HepG2 (cell line): ENCODE results near the gene CYB5B. TPM values are rescaled to one million over a fixed set of nuclear protein-coding genes. Genes with fewer than 3 reads are reported as not detected.

ENCODE experiments used
- ERF ChIP-seq: IDR thresholded peaks from 2 replicates; pipeline ENCODE4 v1.6.1; 2018; ENCODE audit warnings: missing biosample characterization, missing genetic modification reagents
- FOSL2 ChIP-seq: sonication (generic); formaldehyde crosslinking; IDR thresholded peaks from 2 replicates; pipeline ENCODE4 v1.4.0; 2020; ENCODE audit warnings: missing genetic modification reagents
- FOXM1 ChIP-seq: sonication (generic); formaldehyde crosslinking; IDR thresholded peaks from 2 replicates; pipeline ENCODE4 v1.5.0; 2020; ENCODE audit warnings: missing genetic modification reagents
- GTF2F1 ChIP-seq: fragments of 150-350 bp; IDR thresholded peaks from 2 replicates; pipeline ENCODE4 v1.6.1; 2014; ENCODE audit warnings: low read length
- ISL2 ChIP-seq: sonication (generic); formaldehyde crosslinking; IDR thresholded peaks from 2 replicates; pipeline ENCODE4 v1.5.0; 2020; ENCODE audit warnings: missing genetic modification reagents
- KLF12 ChIP-seq: sonication (generic); formaldehyde crosslinking; IDR thresholded peaks from 2 replicates; pipeline ENCODE4 v1.4.0; 2020; ENCODE audit warnings: missing genetic modification reagents, borderline replicate concordance
- MATR3 ChIP-seq: sonication (generic); formaldehyde crosslinking; IDR thresholded peaks from 2 replicates; pipeline ENCODE4 v1.4.0; 2020; ENCODE audit warnings: missing genetic modification reagents
- NCOA2 ChIP-seq: sonication (generic); formaldehyde crosslinking; IDR thresholded peaks from 2 replicates; pipeline ENCODE4 v1.8.0; 2022; ENCODE audit warnings: inconsistent platforms
- PCBP1 ChIP-seq: fragments of 200-400 bp; formaldehyde crosslinking; IDR thresholded peaks from 2 replicates; pipeline ENCODE4 v1.6.1; 2017; ENCODE audit warnings: mild to moderate bottlenecking, low read depth, low read length, borderline replicate concordance
- RXRB ChIP-seq: IDR thresholded peaks from 2 replicates; pipeline ENCODE4 v1.6.1; 2016; ENCODE audit warnings: borderline replicate concordance, missing genetic modification reagents, missing compliant biosample characterization
- SPEN ChIP-seq: sonication (generic); formaldehyde crosslinking; IDR thresholded peaks from 2 replicates; pipeline ENCODE4 v1.5.1; 2020; ENCODE audit warnings: low read depth, mild to moderate bottlenecking, missing genetic modification reagents
- SRY ChIP-seq: sonication (generic); formaldehyde crosslinking; IDR thresholded peaks from 2 replicates; pipeline ENCODE4 v1.8.0; 2022; ENCODE audit warnings: mild to moderate bottlenecking, missing genetic modification reagents
- ZNF207 ChIP-seq: fragments of 450-650 bp; IDR thresholded peaks from 2 replicates; pipeline ENCODE4 v1.6.1; 2016; ENCODE audit warnings: antibody characterized with exemption, borderline replicate concordance
- ZNF891 ChIP-seq: sonication (generic); formaldehyde crosslinking; IDR thresholded peaks from 2 replicates; pipeline ENCODE4 v1.5.0; 2020; ENCODE audit warnings: mild to moderate bottlenecking, missing genetic modification reagents
- polyA plus RNA-seq, 8 experiments: library from polyadenylated mRNA; depleted of rRNA in 3 of 8; stranded (reverse) in 7 of 8; unstranded in 1 of 8; fragments of >200 nt; fragmentation: Illumina TruSeq in 4 of 8; extraction: Trizol in 4 of 8; gene quantifications; 2 replicates each; pipeline versions ENCODE4 v1.2.1 to v1.2.3, GENCODE V29; 2011 to 2016; ENCODE audit warnings: low read depth in 4 of 8, missing spikeins in 1 of 8, mixed read lengths in 1 of 8; ENCODE audit not compliant: insufficient read depth in 1 of 8
- total RNA-seq, 5 experiments: library from RNA; depleted of rRNA; stranded (reverse); fragments of >200 nt; fragmentation: Illumina TruSeq; extraction: Trizol; gene quantifications; 2 replicates each; pipeline ENCODE4 v1.2.3, GENCODE V29; 2016; ENCODE audit warnings: low read depth in 1 of 5
- TF ChIP-seq, protein P1 (sequence below): sonication (generic); formaldehyde crosslinking; IDR thresholded peaks from 2 replicates; pipeline ENCODE4 v1.9.0; 2022; ENCODE audit warnings: missing genetic modification reagents, mild to moderate bottlenecking, borderline replicate concordance
- TF ChIP-seq, protein P2 (sequence below): sonication (generic); formaldehyde crosslinking; IDR thresholded peaks from 2 replicates; pipeline ENCODE4 v1.5.0; 2020; ENCODE audit warnings: missing genetic modification reagents, mild to moderate bottlenecking, borderline replicate concordance
- TF ChIP-seq, protein P3 (sequence below): sonication (generic); formaldehyde crosslinking; IDR thresholded peaks from 2 replicates; pipeline ENCODE4 v1.9.0; 2021; ENCODE audit warnings: missing genetic modification reagents, mild to moderate bottlenecking, borderline replicate concordance
- TF ChIP-seq, protein P4 (sequence below): sonication (generic); formaldehyde crosslinking; IDR thresholded peaks from 2 replicates; pipeline ENCODE4 v1.8.0; 2022; ENCODE audit warnings: missing genetic modification reagents, mild to moderate bottlenecking, inconsistent platforms, borderline replicate concordance
- TF ChIP-seq, protein P5 (sequence below): sonication (generic); formaldehyde crosslinking; IDR thresholded peaks from 2 replicates; pipeline ENCODE4 v1.5.0; 2020; ENCODE audit warnings: missing genetic modification reagents
- TF ChIP-seq, protein P6 (sequence below): fragments of 450-650 bp; IDR thresholded peaks from 2 replicates; pipeline ENCODE4 v1.6.1; 2016

The CYB5B gene
- total and polyA plus RNA-seq, 2 of the 13 experiments (the other 11 are each of a cell fraction or from before 2014, with no cell fraction given) = 234 to 432 TPM

DNA sequence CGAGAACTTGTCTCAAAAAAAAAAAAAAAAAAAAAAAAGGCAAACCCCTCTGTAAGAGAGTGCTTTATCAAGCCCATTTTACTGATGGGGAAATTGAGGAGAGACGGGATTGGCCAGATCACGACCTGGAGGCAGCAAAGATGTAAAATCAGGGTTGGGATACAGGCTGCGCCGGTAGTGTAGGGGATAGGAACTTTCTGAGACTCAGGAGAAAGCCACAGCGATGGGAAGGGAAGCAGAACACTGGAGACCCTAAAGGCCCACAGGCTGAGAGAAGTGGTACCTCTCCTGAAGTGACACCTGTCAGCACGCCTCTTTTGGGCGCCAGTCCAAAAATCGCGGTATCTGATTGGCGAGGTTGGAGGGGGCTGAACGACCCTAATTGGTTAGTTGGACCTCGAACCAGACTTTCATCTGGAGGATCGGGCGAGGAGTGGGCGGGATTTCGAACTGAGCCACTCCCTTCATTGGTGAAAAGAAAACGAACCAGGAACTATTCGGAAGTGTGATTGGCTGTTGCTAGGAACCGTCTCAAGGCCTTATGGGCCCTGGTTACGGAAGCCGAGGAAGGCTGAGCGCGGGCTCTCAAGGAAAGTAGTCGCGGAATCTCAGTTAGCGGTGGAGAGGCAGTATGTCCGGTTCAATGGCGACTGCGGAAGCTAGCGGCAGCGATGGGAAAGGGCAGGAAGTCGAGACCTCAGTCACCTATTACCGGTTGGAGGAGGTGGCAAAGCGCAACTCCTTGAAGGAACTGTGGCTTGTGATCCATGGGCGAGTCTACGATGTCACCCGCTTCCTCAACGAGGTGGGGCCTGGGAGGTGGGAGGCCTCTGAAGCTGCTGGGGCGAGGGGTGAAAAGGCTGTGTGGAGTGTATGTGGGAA is at the start of gene CYB5B (continued):
- 0 out of 2 replicates have a peak, but pooled peaks have one; percentile 90 for TF ChIP-seq SRY
- no peak for TF ChIP-seq ZNF207
- 0 out of 2 replicates have a peak, but pooled peaks have one; percentile 20 for TF ChIP-seq FOSL2 (CRISPR knock-in tag)
- TF ChIP-seq NCOA2 (CRISPR knock-in tag) = no peak; the same call in 1 of the 2 replicates
- TF ChIP-seq ZNF891 (CRISPR knock-in tag) = peak; percentile 88
- TF ChIP-seq FOXM1 = no peak
- TF ChIP-seq PCBP1 = no peak
- peak; percentile 39 for TF ChIP-seq RXRB (CRISPR knock-in tag)
- TF ChIP-seq, protein P1, sequence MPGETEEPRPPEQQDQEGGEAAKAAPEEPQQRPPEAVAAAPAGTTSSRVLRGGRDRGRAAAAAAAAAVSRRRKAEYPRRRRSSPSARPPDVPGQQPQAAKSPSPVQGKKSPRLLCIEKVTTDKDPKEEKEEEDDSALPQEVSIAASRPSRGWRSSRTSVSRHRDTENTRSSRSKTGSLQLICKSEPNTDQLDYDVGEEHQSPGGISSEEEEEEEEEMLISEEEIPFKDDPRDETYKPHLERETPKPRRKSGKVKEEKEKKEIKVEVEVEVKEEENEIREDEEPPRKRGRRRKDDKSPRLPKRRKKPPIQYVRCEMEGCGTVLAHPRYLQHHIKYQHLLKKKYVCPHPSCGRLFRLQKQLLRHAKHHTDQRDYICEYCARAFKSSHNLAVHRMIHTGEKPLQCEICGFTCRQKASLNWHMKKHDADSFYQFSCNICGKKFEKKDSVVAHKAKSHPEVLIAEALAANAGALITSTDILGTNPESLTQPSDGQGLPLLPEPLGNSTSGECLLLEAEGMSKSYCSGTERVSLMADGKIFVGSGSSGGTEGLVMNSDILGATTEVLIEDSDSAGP (CRISPR knock-in tag) = peak; percentile 91
- 0 out of 2 replicates have a peak, but pooled peaks have one; percentile 37 for TF ChIP-seq GTF2F1
- TF ChIP-seq ISL2 (CRISPR knock-in tag) = 0 out of 2 replicates have a peak, but pooled peaks have one; percentile 12
- TF ChIP-seq SPEN = peak; percentile 89
- TF ChIP-seq, protein P2, sequence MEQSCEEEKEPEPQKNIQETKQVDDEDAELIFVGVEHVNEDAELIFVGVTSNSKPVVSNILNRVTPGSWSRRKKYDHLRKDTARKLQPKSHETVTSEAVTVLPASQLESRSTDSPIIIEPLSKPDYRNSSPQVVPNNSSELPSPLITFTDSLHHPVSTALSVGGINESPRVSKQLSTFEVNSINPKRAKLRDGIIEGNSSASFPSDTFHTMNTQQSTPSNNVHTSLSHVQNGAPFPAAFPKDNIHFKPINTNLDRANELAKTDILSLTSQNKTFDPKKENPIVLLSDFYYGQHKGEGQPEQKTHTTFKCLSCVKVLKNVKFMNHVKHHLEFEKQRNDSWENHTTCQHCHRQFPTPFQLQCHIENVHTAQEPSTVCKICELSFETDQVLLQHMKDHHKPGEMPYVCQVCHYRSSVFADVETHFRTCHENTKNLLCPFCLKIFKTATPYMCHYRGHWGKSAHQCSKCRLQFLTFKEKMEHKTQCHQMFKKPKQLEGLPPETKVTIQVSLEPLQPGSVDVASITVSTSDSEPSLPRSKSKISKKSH (CRISPR knock-in tag) = peak; percentile 93; the same call in 1 of the 2 replicates
- TF ChIP-seq KLF12 (CRISPR knock-in tag) = no peak
- no peak for TF ChIP-seq MATR3 (CRISPR knock-in tag)
- TF ChIP-seq, protein P3, sequence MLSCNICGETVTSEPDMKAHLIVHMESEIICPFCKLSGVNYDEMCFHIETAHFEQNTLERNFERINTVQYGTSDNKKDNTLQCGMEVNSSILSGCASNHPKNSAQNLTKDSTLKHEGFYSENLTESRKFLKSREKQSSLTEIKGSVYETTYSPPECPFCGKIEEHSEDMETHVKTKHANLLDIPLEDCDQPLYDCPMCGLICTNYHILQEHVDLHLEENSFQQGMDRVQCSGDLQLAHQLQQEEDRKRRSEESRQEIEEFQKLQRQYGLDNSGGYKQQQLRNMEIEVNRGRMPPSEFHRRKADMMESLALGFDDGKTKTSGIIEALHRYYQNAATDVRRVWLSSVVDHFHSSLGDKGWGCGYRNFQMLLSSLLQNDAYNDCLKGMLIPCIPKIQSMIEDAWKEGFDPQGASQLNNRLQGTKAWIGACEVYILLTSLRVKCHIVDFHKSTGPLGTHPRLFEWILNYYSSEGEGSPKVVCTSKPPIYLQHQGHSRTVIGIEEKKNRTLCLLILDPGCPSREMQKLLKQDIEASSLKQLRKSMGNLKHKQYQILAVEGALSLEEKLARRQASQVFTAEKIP (CRISPR knock-in tag) = no peak
- TF ChIP-seq, protein P4, sequence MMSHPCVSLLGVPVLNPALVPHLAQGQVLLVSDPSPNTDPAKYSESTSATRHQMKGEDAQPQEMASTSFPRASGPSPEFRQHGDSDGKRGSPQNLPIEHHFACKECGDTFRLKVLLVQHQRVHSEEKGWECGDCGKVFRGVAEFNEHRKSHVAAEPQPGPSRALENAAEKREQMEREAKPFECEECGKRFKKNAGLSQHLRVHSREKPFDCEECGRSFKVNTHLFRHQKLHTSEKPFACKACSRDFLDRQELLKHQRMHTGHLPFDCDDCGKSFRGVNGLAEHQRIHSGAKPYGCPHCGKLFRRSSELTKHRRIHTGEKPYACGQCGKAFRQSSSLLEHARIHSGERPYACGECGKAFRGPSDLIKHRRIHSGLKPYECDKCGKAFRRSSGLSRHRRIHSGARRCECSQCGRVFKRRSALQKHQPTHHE (CRISPR knock-in tag) = no peak; the same call in none of the 2 replicates
- TF ChIP-seq ERF (CRISPR knock-in tag) = peak; percentile 91
- TF ChIP-seq, protein P5, sequence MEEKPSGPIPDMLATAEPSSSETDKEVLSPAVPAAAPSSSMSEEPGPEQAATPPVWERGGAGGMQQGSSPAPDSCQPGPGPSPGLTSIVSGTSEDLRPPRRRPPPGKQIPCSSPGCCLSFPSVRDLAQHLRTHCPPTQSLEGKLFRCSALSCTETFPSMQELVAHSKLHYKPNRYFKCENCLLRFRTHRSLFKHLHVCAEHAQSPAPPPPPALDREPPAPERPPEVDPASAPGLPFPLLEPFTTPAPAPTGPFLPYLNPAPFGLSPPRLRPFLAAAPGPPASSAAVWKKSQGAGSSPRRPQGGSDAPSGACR (CRISPR knock-in tag) = peak; percentile 83; the same call in 1 of the 2 replicates
- TF ChIP-seq, protein P6, sequence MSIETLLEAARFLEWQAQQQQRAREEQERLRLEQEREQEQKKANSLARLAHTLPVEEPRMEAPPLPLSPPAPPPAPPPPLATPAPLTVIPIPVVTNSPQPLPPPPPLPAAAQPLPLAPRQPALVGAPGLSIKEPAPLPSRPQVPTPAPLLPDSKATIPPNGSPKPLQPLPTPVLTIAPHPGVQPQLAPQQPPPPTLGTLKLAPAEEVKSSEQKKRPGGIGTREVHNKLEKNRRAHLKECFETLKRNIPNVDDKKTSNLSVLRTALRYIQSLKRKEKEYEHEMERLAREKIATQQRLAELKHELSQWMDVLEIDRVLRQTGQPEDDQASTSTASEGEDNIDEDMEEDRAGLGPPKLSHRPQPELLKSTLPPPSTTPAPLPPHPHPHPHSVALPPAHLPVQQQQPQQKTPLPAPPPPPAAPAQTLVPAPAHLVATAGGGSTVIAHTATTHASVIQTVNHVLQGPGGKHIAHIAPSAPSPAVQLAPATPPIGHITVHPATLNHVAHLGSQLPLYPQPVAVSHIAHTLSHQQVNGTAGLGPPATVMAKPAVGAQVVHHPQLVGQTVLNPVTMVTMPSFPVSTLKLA = no peak
